HEK293 (cell line): ENCODE measurements around the gene SLC35F3.

Source experiments
- CTCF ChIA-PET: fragments of 350-600 bp; formaldehyde crosslinking; extraction: SDS; loops from one replicate; lab custom pipeline; 2021; ENCODE audit warnings: antibody characterized with exemption; lab: Yijun Ruan, JAX
- POLR2A ChIA-PET: fragments of 300-600 bp; formaldehyde crosslinking; extraction: SDS; loops from one replicate; lab custom pipeline; 2020; ENCODE audit warnings: antibody characterized with exemption, inconsistent platforms; lab: Yijun Ruan, JAX
- H3K27ac ChIP-seq: fragments of 200-500 bp; sonication (Bioruptor generic); 2 replicates; pipeline ENCODE4 v1.5.1; 2014; ENCODE audit warnings: low read depth, low read length, control low read depth, inconsistent platforms; ENCODE audit errors: extremely low read depth
- H3K36me3 ChIP-seq, 2 experiments: fragments of 200-500 bp in 1 of 2; sonication (Bioruptor generic) in 1 of 2; 1 replicate in 1 of 2; 2 replicates in 1 of 2; pipeline ENCODE4 v1.5.1; 2014 to 2017; ENCODE audit warnings: inconsistent platforms in 2 of 2, low read length in 2 of 2; ENCODE audit not compliant: control insufficient read depth in 2 of 2, insufficient read depth in 1 of 2
- H3K4me1 ChIP-seq: fragments of 200-500 bp; sonication (Bioruptor generic); 2 replicates; pipeline ENCODE4 v1.5.1; 2014; ENCODE audit warnings: mild to moderate bottlenecking, low read length, inconsistent platforms; ENCODE audit not compliant: control insufficient read depth, insufficient read depth
- H3K4me3 ChIP-seq: 2 replicates; pipeline ENCODE4 v1.5.1; 2011; ENCODE audit warnings: low read depth, mild to moderate bottlenecking, control low read depth, low read length, moderate library complexity
- H3K9me3 ChIP-seq: fragments of 200-500 bp; sonication (Bioruptor generic); 2 replicates; pipeline ENCODE4 v1.5.1; 2014; ENCODE audit warnings: low read depth, low read length, inconsistent platforms; ENCODE audit not compliant: control insufficient read depth, insufficient read depth
- HIC1 ChIP-seq: fragments of 450-650 bp; formaldehyde crosslinking; IDR thresholded peaks from 2 replicates; pipeline ENCODE4 v1.5.1; 2016; ENCODE audit warnings: missing biosample characterization, missing genetic modification characterization
- HOXA7 ChIP-seq: sonication (generic); formaldehyde crosslinking; IDR thresholded peaks from 2 replicates; pipeline ENCODE4 v1.8.1; 2022; ENCODE audit warnings: missing genetic modification reagents, borderline replicate concordance
- KLF1 ChIP-seq: fragments of 450-650 bp; formaldehyde crosslinking; IDR thresholded peaks from 2 replicates; pipeline ENCODE4 v1.5.1; 2016; ENCODE audit warnings: missing biosample characterization, missing genetic modification characterization
- KLF7 ChIP-seq: fragments of 450-650 bp; formaldehyde crosslinking; IDR thresholded peaks from 2 replicates; pipeline ENCODE4 v1.5.1; 2016; ENCODE audit warnings: missing biosample characterization, missing genetic modification characterization, borderline replicate concordance
- WT1 ChIP-seq: fragments of 450-650 bp; formaldehyde crosslinking; IDR thresholded peaks from 2 replicates; pipeline ENCODE4 v1.5.1; 2016; ENCODE audit warnings: missing biosample characterization, missing genetic modification characterization
- ZBTB20 ChIP-seq: fragments of 450-650 bp; formaldehyde crosslinking; IDR thresholded peaks from 2 replicates; pipeline ENCODE4 v1.5.1; 2016; ENCODE audit warnings: missing biosample characterization, missing genetic modification characterization
- ZBTB8A ChIP-seq: fragments of 450-650 bp; formaldehyde crosslinking; IDR thresholded peaks from 2 replicates; pipeline ENCODE4 v1.5.1; 2016; ENCODE audit warnings: missing biosample characterization, missing genetic modification characterization
- ZIC2 ChIP-seq: fragments of 450-650 bp; formaldehyde crosslinking; IDR thresholded peaks from 2 replicates; pipeline ENCODE4 v1.5.1; 2016; ENCODE audit warnings: missing biosample characterization, missing genetic modification characterization
- ZNF114 ChIP-seq: fragments of 450-650 bp; formaldehyde crosslinking; IDR thresholded peaks from 2 replicates; pipeline ENCODE4 v1.5.0; 2017; ENCODE audit warnings: missing biosample characterization, missing genetic modification characterization
- ZNF146 ChIP-seq: fragments of 450-650 bp; formaldehyde crosslinking; IDR thresholded peaks from 2 replicates; pipeline ENCODE4 v1.5.1; 2016; ENCODE audit warnings: missing biosample characterization, missing genetic modification characterization
- ZNF16 ChIP-seq: fragments of 450-650 bp; formaldehyde crosslinking; IDR thresholded peaks from 2 replicates; pipeline ENCODE4 v1.5.1; 2016; ENCODE audit warnings: low read depth, missing biosample characterization, missing genetic modification characterization
- ZNF18 ChIP-seq: fragments of 450-650 bp; formaldehyde crosslinking; IDR thresholded peaks from 2 replicates; pipeline ENCODE4 v1.5.1; 2016; ENCODE audit warnings: missing biosample characterization, missing genetic modification characterization
- ZNF184 ChIP-seq: fragments of 450-650 bp; IDR thresholded peaks from 2 replicates; pipeline ENCODE4 v1.5.1; 2018; ENCODE audit warnings: missing biosample characterization, mild to moderate bottlenecking, missing genetic modification characterization
- ZNF2 ChIP-seq: fragments of 450-650 bp; formaldehyde crosslinking; IDR thresholded peaks from 2 replicates; pipeline ENCODE4 v1.5.1; 2016; ENCODE audit warnings: missing biosample characterization, missing genetic modification characterization
- ZNF211 ChIP-seq: fragments of 450-650 bp; formaldehyde crosslinking; IDR thresholded peaks from 2 replicates; pipeline ENCODE4 v1.5.1; 2016; ENCODE audit warnings: low read depth, missing biosample characterization, missing genetic modification characterization
- ZNF37A ChIP-seq: fragments of 450-650 bp; IDR thresholded peaks from 2 replicates; pipeline ENCODE4 v1.5.1; 2018; ENCODE audit warnings: missing biosample characterization, missing genetic modification characterization
- ZNF426 ChIP-seq: fragments of 450-650 bp; formaldehyde crosslinking; IDR thresholded peaks from 2 replicates; pipeline ENCODE4 v1.5.1; 2017; ENCODE audit warnings: missing biosample characterization, missing genetic modification characterization, mild to moderate bottlenecking, inconsistent platforms, moderate library complexity
- ZNF501 ChIP-seq: fragments of 450-650 bp; formaldehyde crosslinking; IDR thresholded peaks from 2 replicates; pipeline ENCODE4 v1.5.1; 2016; ENCODE audit warnings: missing biosample characterization, missing genetic modification characterization
- ZNF555 ChIP-seq: fragments of 450-650 bp; formaldehyde crosslinking; conservative IDR thresholded peaks from 2 replicates; pipeline ENCODE4 v1.5.1; 2017; ENCODE audit warnings: missing biosample characterization, mild to moderate bottlenecking, missing genetic modification characterization, inconsistent platforms
- ZNF560 ChIP-seq: fragments of 450-650 bp; formaldehyde crosslinking; IDR thresholded peaks from 2 replicates; pipeline ENCODE4 v1.5.1; 2017; ENCODE audit warnings: missing biosample characterization, missing genetic modification characterization, borderline replicate concordance
- ZNF580 ChIP-seq: fragments of 450-650 bp; formaldehyde crosslinking; IDR thresholded peaks from 2 replicates; pipeline ENCODE4 v1.5.1; 2016; ENCODE audit warnings: missing biosample characterization, missing genetic modification characterization
- ZNF776 ChIP-seq: fragments of 450-650 bp; formaldehyde crosslinking; IDR thresholded peaks from 2 replicates; pipeline ENCODE4 v1.5.0; 2017; ENCODE audit warnings: missing biosample characterization, missing genetic modification characterization, borderline replicate concordance
- ZNF837 ChIP-seq: fragments of 450-650 bp; formaldehyde crosslinking; IDR thresholded peaks from 2 replicates; pipeline ENCODE4 v1.5.1; 2016; ENCODE audit warnings: missing biosample characterization, missing genetic modification characterization
- ZSCAN23 ChIP-seq: fragments of 450-650 bp; formaldehyde crosslinking; IDR thresholded peaks from 2 replicates; pipeline ENCODE4 v1.5.1; 2016; ENCODE audit warnings: missing biosample characterization, missing genetic modification characterization
- ZSCAN5A ChIP-seq: fragments of 450-650 bp; formaldehyde crosslinking; IDR thresholded peaks from 2 replicates; pipeline ENCODE4 v1.5.1; 2016; ENCODE audit warnings: missing biosample characterization, missing genetic modification characterization
- TF ChIP-seq, protein P1 (sequence below): fragments of 450-650 bp; formaldehyde crosslinking; IDR thresholded peaks from 2 replicates; pipeline ENCODE4 v1.5.1; 2016; ENCODE audit warnings: missing biosample characterization, missing genetic modification characterization, low read depth
- TF ChIP-seq, protein P2 (sequence below): IDR thresholded peaks from 2 replicates; pipeline ENCODE4 v1.6.1; 2011; ENCODE audit warnings: mild to moderate bottlenecking, low read depth, low read length, borderline replicate concordance
- TF ChIP-seq, protein P3 (sequence below): fragments of 450-650 bp; IDR thresholded peaks from 2 replicates; pipeline ENCODE4 v1.5.1; 2018; ENCODE audit warnings: missing biosample characterization, missing genetic modification characterization

Gene SLC35F3

GRCh38 chr1:234327577-234328164 is 423.2 kb downstream of the SLC35F3 start:
- CTCF ChIA-PET, result interaction anchor here (0.6 to 14.1 kb wide), 32 partner anchors 9 to 1778 kb away, joined by 3 to 199 read pairs (median 4); partner anchors contain the start of gene COA6
- Histone ChIP-seq H3K36me3 (no peaks in the 10 kb centered on the region), H3K4me3 (no peak overlapping the region), H3K4me1 (no peaks in the 10 kb centered on the region), H3K9me3 (no peaks in the 10 kb centered on the region), H3K27ac (no peak overlapping the region)
- POLR2A ChIA-PET, result interaction anchor here (1.7 kb wide), 1 partner anchor 46 kb away, joined by 8 read pairs; the partner anchor contains the start of gene COA6
- TF ChIP-seq ZNF555 (tag by site-specific recombination) (no peak), ZSCAN23 (no peak), ZBTB8A (tag by site-specific recombination) (no peak), ZNF426 (tag by site-specific recombination) (no peak), KLF1 (tag by site-specific recombination) (no peak), ZNF37A (no peak), ZNF146 (tag by site-specific recombination) (no peak), ZBTB20 (tag by site-specific recombination) (no peak), ZNF2 (tag by site-specific recombination) (no peak), ZNF776 (no peak), ZNF184 (no peak), ZSCAN5A (tag by site-specific recombination) (no peak), ZIC2 (no peak), ZNF580 (tag by site-specific recombination) (no peak), WT1 (tag by site-specific recombination) (no peak), ZNF18 (no peak), ZNF560 (tag by site-specific recombination) (no peak), HOXA7 (no peak), ZNF114 (tag by site-specific recombination) (no peak), ZNF16 (tag by site-specific recombination) (no peak)

GRCh38 chr1:234330843-234331215 is 426.4 kb downstream of the SLC35F3 start:
- Histone ChIP-seq H3K4me1 (no peaks in the 10 kb centered on the region), H3K4me3 (no peak overlapping the region), H3K9me3 (no peaks in the 10 kb centered on the region), H3K36me3 (no peaks in the 10 kb centered on the region), H3K27ac (no peak overlapping the region)
- CTCF ChIA-PET, result interaction anchor here (0.7 to 14.1 kb wide), 4 partner anchors 9 to 763 kb away, joined by 3 to 199 read pairs (median 3); no protein-coding TSS in a partner anchor
- POLR2A ChIA-PET, result interaction anchor here (1.1 kb wide), 1 partner anchor 42 kb away, joined by 3 read pairs; the partner anchor contains the start of gene COA6
- TF ChIP-seq ZNF837 (tag by site-specific recombination), result no peak
- no peak for TF ChIP-seq ZNF211 (tag by site-specific recombination)
- no peak for TF ChIP-seq ZNF501 (tag by site-specific recombination)
- TF ChIP-seq, protein P1, sequence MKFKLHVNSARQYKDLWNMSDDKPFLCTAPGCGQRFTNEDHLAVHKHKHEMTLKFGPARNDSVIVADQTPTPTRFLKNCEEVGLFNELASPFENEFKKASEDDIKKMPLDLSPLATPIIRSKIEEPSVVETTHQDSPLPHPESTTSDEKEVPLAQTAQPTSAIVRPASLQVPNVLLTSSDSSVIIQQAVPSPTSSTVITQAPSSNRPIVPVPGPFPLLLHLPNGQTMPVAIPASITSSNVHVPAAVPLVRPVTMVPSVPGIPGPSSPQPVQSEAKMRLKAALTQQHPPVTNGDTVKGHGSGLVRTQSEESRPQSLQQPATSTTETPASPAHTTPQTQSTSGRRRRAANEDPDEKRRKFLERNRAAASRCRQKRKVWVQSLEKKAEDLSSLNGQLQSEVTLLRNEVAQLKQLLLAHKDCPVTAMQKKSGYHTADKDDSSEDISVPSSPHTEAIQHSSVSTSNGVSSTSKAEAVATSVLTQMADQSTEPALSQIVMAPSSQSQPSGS, result no peak
- TF ChIP-seq, protein P2, sequence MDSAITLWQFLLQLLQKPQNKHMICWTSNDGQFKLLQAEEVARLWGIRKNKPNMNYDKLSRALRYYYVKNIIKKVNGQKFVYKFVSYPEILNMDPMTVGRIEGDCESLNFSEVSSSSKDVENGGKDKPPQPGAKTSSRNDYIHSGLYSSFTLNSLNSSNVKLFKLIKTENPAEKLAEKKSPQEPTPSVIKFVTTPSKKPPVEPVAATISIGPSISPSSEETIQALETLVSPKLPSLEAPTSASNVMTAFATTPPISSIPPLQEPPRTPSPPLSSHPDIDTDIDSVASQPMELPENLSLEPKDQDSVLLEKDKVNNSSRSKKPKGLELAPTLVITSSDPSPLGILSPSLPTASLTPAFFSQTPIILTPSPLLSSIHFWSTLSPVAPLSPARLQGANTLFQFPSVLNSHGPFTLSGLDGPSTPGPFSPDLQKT, result no peak
- no peak for TF ChIP-seq HIC1
- TF ChIP-seq, protein P3, sequence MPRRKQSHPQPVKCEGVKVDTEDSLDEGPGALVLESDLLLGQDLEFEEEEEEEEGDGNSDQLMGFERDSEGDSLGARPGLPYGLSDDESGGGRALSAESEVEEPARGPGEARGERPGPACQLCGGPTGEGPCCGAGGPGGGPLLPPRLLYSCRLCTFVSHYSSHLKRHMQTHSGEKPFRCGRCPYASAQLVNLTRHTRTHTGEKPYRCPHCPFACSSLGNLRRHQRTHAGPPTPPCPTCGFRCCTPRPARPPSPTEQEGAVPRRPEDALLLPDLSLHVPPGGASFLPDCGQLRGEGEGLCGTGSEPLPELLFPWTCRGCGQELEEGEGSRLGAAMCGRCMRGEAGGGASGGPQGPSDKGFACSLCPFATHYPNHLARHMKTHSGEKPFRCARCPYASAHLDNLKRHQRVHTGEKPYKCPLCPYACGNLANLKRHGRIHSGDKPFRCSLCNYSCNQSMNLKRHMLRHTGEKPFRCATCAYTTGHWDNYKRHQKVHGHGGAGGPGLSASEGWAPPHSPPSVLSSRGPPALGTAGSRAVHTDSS (tag by site-specific recombination), result no peak
- no peak for TF ChIP-seq KLF7 (tag by site-specific recombination)
